Hindlimb muscle (tissue), 1 donor: ENCODE results near the gene SALL1. TPM values are rescaled to one million over a fixed set of nuclear protein-coding genes. Genes with fewer than 3 reads are reported as not detected.

Experiments used
- DNase-seq: peaks from one replicate; pipeline ENCODE4 v3.0.0-alpha.2; 2013
- polyA plus RNA-seq: library from polyadenylated mRNA; unstranded; fragments of 120-200 nt; gene quantifications from one replicate; pipeline ENCODE4 v1.2.1, GENCODE V29; 2013; ENCODE audit not compliant: insufficient read length

Gene SALL1
- 0.06 TPM for polyA plus RNA-seq

GRCh38 chr16:51150888-51151320, at the start of gene SALL1:
SALL1 (minus strand) TSS chr16:51151270; CDS start chr16:51151241, 29 bp downstream.
- DNase-seq, result no peak

GRCh38 chr16:51200793-51201192, 49.7 kb upstream of the SALL1 start:
- DNase-seq, result no peak

- DNase-seq, result no peak
These were observed 47.1 kb upstream of the SALL1 start for GRCh38 chr16:51197953-51198748.

- DNase-seq, result no peak
These were observed 42.8 kb upstream of the SALL1 start for GRCh38 chr16:51193879-51194278.

- DNase-seq, result no peak
These were observed 33.8 kb upstream of the SALL1 start for GRCh38 chr16:51184702-51185433.

- no peak for DNase-seq
These were observed 30.4 kb upstream of the SALL1 start for GRCh38 chr16:51181503-51181811.

GRCh38 chr16:51180719-51181502, 29.8 kb upstream of the SALL1 start:
- no peak for DNase-seq

- DNase-seq, result no peak
These were observed 24.0 kb upstream of the SALL1 start for GRCh38 chr16:51175081-51175480.

- no peak for DNase-seq
These were observed 21.3 kb upstream of the SALL1 start for GRCh38 chr16:51172368-51172767.

- no peak for DNase-seq
These were observed 17.7 kb upstream of the SALL1 start for GRCh38 chr16:51168755-51169154.

- no peak for DNase-seq
These were observed 16.3 kb upstream of the SALL1 start for GRCh38 chr16:51167170-51167895.

- no peak for DNase-seq
These were observed 15.5 kb upstream of the SALL1 start for GRCh38 chr16:51166541-51166940.

- no peak for DNase-seq
These were observed 15.0 kb upstream of the SALL1 start for GRCh38 chr16:51166091-51166490.

GRCh38 chr16:51165043-51165442, 14.0 kb upstream of the SALL1 start:
- DNase-seq, result no peak

- DNase-seq, result no peak
These were observed 13.5 kb upstream of the SALL1 start for GRCh38 chr16:51164574-51164973.

GRCh38 chr16:51163894-51164566, 13.0 kb upstream of the SALL1 start:
- no peak for DNase-seq

- no peak for DNase-seq
These were observed 12.3 kb upstream of the SALL1 start for GRCh38 chr16:51163366-51163765.

GRCh38 chr16:51161440-51162195, 10.5 kb upstream of the SALL1 start:
- DNase-seq, result no peak

GRCh38 chr16:51159865-51160264, 8.8 kb upstream of the SALL1 start:
- DNase-seq, result no peak

GRCh38 chr16:51159296-51159695, 8.2 kb upstream of the SALL1 start:
- DNase-seq, result no peak

- no peak for DNase-seq
These were observed 6.6 kb upstream of the SALL1 start for GRCh38 chr16:51157698-51158097.
